T-helper 17 cell (primary cell): ENCODE measurements around the gene HNRNPAB. TPM values are rescaled to one million over a fixed set of nuclear protein-coding genes. Genes with fewer than 3 reads are reported as not detected.

Experiments
- ATAC-seq: fragments of 150-1000 bp; cut with Tn5 transposase; 2 replicates; pipeline ENCODE4 v1.10.0; 2021; ENCODE audit warnings: mild to moderate bottlenecking, moderate library complexity
- DNase-seq, 3 donors: peaks; one replicate each; pipeline versions ENCODE4 v3.0.0 to v3.0.0-alpha.2; 2020 to 2021
- H3K9me3 ChIP-seq: one replicate; pipeline ENCODE4 v1.7.0; 2013; ENCODE audit warnings: low read length, mild to moderate bottlenecking; ENCODE audit not compliant: control insufficient read depth, poor library complexity, severe bottlenecking
- H3K27ac Mint-ChIP-seq: one replicate; pipeline ENCODE4 v1.8.0; 2022; ENCODE audit warnings: mild to moderate bottlenecking, moderate library complexity, mixed read lengths
- H3K27me3 Mint-ChIP-seq: one replicate; pipeline ENCODE4 v1.8.0; 2022; ENCODE audit warnings: mixed read lengths
- H3K36me3 Mint-ChIP-seq: one replicate; pipeline ENCODE4 v1.8.0; 2022; ENCODE audit warnings: low read depth, mixed read lengths
- H3K4me1 Mint-ChIP-seq: one replicate; pipeline ENCODE4 v1.8.0; 2022; ENCODE audit warnings: mild to moderate bottlenecking, mixed read lengths
- H3K4me3 Mint-ChIP-seq: one replicate; pipeline ENCODE4 v1.8.0; 2022; ENCODE audit warnings: mild to moderate bottlenecking, moderate library complexity, mixed read lengths
- total RNA-seq, 4 donors: library from RNA in 2 of 4; stranded (reverse) in 2 of 4; gene quantifications; one replicate each; pipeline ENCODE4 v1.2.3 and lab custom pipeline; 2022 to 2026

Gene HNRNPAB
- total RNA-seq = 10 to 100 TPM; 89.5 to 90.5 TPM
- 95.4 to 105 reads per million in 2 donors for total RNA-seq (lab: John Stamatoyannopoulos, UW)

DNA sequence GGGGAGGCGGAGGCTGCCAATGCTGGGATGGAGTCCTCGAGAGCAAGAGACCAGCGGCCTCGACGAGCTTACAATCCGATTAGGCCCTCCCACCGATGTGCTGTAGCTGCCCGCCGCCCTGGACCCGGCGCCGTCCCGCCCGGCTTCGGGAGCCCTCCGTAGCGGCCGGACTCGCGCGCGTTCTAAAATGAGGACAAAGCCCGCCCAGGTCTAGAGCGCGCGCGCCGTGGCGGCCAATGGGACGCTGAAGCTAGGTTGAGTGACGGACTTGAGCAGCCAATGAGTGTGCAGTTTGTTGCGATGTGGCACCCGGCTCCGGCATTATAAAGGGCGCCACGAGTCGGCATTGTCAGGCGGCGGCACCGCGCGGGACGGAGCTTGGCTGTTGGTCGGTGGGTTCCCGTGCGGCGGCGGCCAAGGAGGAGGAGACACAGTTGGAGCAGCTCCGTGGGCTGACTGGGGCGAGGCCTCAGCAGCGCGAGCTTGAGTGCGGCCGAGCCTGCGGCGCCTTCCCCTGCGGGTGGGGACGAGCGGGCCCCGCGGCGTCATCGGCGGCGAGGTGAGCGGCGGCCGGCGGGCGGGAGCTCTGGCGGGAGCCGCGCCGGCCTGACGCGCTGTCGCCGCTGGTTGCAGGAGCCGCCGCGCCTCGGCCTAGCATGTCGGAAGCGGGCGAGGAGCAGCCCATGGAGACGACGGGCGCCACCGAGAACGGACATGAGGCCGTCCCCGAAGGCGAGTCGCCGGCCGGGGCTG, at the start of gene HNRNPAB:
Gene HNRNPAB (plus strand): TSS at position 352 of the 753 bp plus-strand sequence. CDS start 305 bp downstream, at position 657.
- ATAC-seq = peak; percentile 83
- Mint-ChIP-seq H3K36me3 (peaks cover 10% of the 10 kb centered on the region), H3K27me3 (no peaks in the 10 kb centered on the region), H3K4me1 (peaks cover 28% of the 10 kb centered on the region), H3K27ac (peak within 1 kb of the TSS; percentile 98), H3K4me3 (peak within 1 kb of the TSS; percentile 98)
- DNase-seq = peak; percentile 93 to 96 (median 94)
- no peaks in the 10 kb centered on the region for H3K9me3 ChIP-seq

DNA sequence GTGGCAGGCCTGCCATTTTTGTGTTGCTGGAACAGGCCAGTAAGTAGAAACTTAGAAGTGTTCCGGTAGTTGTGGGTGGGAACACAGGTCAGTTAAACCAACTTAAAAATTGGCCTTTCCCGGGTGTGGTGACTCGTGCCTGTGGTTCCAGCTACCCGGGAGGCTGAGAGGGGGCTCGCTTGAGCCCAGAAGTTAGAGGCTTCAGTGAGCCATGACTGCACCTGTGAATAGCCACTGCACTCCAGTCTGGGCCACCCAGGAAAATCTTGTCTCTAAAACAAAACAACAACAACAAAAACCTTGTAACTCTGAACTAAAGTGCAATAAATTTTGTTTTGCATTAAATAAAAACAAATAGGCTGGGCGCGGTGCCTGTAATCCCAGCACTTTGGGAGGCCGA, 49.3 kb upstream of the HNRNPAB start:
- H3K4me1 Mint-ChIP-seq = peaks cover 16% of the 10 kb centered on the region
- H3K36me3 Mint-ChIP-seq = no peaks in the 10 kb centered on the region
- no peak for DNase-seq
- no peaks in the 10 kb centered on the region for H3K27me3 Mint-ChIP-seq
- no peak overlapping the region for H3K4me3 Mint-ChIP-seq
- H3K9me3 ChIP-seq = no peaks in the 10 kb centered on the region
- no peak for ATAC-seq
- no peak overlapping the region for H3K27ac Mint-ChIP-seq

GRCh38 chr5:178160176-178160575, 44.2 kb upstream of the HNRNPAB start:
- Mint-ChIP-seq H3K4me3 (no peak overlapping the region), H3K4me1 (peaks cover 8% of the 10 kb centered on the region), H3K36me3 (no peaks in the 10 kb centered on the region), H3K27ac (no peak overlapping the region), H3K27me3 (peaks cover 22% of the 10 kb centered on the region)
- ATAC-seq (no peak), DNase-seq (no peak)
- no peaks in the 10 kb centered on the region for H3K9me3 ChIP-seq

DNA sequence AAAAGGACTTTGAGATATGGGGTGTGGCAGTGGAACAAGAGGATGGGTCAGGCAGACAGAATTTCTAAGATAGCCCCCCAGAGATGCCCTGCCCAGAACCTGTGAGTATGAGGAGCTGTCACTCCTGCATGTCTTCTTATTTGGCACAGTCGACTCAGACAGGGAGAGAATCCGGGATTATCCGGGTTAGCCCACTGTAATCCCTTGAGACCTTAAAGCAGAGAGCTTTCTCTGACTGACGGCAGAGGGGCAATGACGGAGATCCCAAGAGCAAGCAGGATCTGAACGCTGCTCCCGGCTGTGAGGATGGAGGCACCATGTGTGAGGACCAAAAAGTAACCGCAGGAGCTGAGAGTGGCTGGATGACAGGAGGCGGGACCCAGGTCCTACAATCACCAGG, 41.9 kb upstream of the HNRNPAB start:
- Mint-ChIP-seq H3K4me3 (no peak overlapping the region), H3K27me3 (peaks cover 22% of the 10 kb centered on the region), H3K36me3 (no peaks in the 10 kb centered on the region), H3K4me1 (peaks cover 10% of the 10 kb centered on the region), H3K27ac (peak overlapping the region; percentile 34)
- DNase-seq (no peak), ATAC-seq (no peak)
- H3K9me3 ChIP-seq = no peaks in the 10 kb centered on the region

- H3K27ac Mint-ChIP-seq = no peak overlapping the region
- peak; percentile 100 for ATAC-seq
- H3K4me3 Mint-ChIP-seq = peak overlapping the region; percentile 61
- H3K27me3 Mint-ChIP-seq = peaks cover 25% of the 10 kb centered on the region
- H3K4me1 Mint-ChIP-seq = peaks cover 10% of the 10 kb centered on the region
- peak; percentile 81 to 97 (median 83) for DNase-seq
- H3K9me3 ChIP-seq = no peaks in the 10 kb centered on the region
- H3K36me3 Mint-ChIP-seq = no peaks in the 10 kb centered on the region
These were observed 40.3 kb upstream of the HNRNPAB start for GRCh38 chr5:178163772-178164735.

DNA sequence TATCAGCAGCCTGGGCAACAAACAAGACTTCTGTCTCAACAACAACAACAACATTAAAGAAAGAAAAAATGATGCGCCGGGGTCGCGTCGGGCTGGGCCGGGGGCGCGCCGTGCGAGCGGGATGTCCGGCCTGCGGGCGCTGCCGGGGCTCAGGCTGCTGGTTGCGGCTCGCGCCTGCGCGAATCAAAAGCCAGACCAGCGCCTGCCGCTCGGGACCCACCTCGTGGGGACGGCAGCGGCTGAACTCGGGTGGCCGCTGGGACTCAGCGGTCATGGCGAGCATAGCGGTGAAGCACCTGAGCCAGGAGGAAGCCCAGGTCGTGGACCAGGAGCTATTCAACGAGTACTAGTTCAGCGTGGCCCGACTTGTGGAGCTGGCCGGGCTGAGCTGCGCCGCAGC, 38.8 kb upstream of the HNRNPAB start:
- Mint-ChIP-seq H3K27me3 (peaks cover 31% of the 10 kb centered on the region), H3K36me3 (no peaks in the 10 kb centered on the region), H3K4me3 (no peak overlapping the region), H3K27ac (no peak overlapping the region), H3K4me1 (peaks cover 10% of the 10 kb centered on the region)
- no peaks in the 10 kb centered on the region for H3K9me3 ChIP-seq
- DNase-seq (no peak), ATAC-seq (no peak)

DNA sequence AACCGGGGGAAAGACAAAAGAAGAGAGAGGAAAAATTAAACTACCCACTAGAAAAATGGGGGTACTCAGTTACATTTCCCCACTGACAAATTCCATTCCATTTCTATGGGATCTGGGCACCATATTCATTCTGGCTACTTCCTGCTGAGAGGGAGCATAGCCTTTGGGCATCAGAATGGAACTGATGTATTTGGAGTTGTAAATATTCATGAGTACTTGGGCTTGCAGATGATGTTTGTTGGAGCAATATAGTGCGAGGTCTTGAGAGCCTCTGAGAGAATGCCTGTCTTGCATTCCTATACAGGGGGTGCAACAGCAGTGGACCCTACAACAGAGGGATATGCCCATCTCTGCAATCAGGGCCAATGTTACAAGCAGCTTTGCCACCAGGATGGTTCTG, 33.9 kb upstream of the HNRNPAB start:
- no peak for DNase-seq
- H3K9me3 ChIP-seq = no peaks in the 10 kb centered on the region
- H3K4me3 Mint-ChIP-seq = no peak overlapping the region
- no peak for ATAC-seq
- H3K36me3 Mint-ChIP-seq = no peaks in the 10 kb centered on the region
- H3K27ac Mint-ChIP-seq = no peak overlapping the region
- peaks cover 2% of the 10 kb centered on the region for H3K4me1 Mint-ChIP-seq
- peaks cover 9% of the 10 kb centered on the region for H3K27me3 Mint-ChIP-seq

- no peaks in the 10 kb centered on the region for H3K9me3 ChIP-seq
- Mint-ChIP-seq H3K4me3 (no peak overlapping the region), H3K27me3 (peaks cover 15% of the 10 kb centered on the region), H3K36me3 (peaks cover 2% of the 10 kb centered on the region), H3K4me1 (no peaks in the 10 kb centered on the region), H3K27ac (no peak overlapping the region)
- DNase-seq (no peak), ATAC-seq (no peak)
These were observed 29.9 kb upstream of the HNRNPAB start for GRCh38 chr5:178174456-178174855.

DNA sequence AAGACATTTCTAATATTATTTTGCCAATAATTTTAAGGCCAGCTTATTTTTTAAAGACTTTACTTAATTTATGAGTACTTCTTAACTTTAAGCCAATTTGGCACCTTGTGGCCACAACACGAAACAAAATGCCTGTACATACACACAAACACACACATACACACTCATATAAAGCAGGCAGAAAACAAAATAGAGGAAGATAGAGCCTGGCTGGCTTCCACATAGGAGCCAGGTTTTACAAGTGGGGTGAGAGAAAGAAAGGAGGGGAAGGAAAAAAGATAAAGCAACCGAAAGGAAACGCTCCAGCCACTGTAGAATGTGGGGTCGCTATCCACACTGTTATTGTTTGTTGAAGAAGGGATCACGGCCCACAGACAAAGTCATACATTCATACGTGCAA, 27.5 kb upstream of the HNRNPAB start:
- Mint-ChIP-seq H3K27ac (no peak overlapping the region), H3K27me3 (peaks cover 27% of the 10 kb centered on the region), H3K36me3 (peaks cover 2% of the 10 kb centered on the region), H3K4me1 (no peaks in the 10 kb centered on the region), H3K4me3 (no peak overlapping the region)
- ATAC-seq = no peak
- DNase-seq = no peak
- H3K9me3 ChIP-seq = no peaks in the 10 kb centered on the region

DNA sequence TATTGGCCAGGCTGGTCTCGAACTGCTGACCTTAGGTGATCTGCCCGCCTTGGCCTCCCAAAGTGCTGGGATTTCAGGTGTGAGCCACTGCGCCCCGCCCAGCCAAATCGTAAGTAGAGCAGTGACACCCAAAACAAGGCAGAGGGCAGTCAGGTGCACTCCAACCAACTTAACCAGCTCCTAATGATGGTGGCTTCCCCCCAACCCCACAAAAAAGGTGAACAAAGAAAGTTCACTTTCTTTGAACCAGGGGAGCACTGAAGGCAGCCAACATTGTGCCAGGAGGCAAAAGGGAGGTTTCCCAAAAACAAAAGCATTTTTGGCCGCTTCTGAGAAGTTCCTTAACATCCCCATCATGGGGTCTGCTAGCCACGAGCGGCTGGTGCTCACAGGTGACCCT, 26.8 kb upstream of the HNRNPAB start:
- H3K36me3 Mint-ChIP-seq = peaks cover 2% of the 10 kb centered on the region
- H3K27me3 Mint-ChIP-seq = peaks cover 27% of the 10 kb centered on the region
- no peak for ATAC-seq
- no peak overlapping the region for H3K27ac Mint-ChIP-seq
- H3K4me1 Mint-ChIP-seq = peaks cover 3% of the 10 kb centered on the region
- no peak for DNase-seq
- no peak overlapping the region for H3K4me3 Mint-ChIP-seq
- H3K9me3 ChIP-seq = no peaks in the 10 kb centered on the region

- H3K27me3 Mint-ChIP-seq = peaks cover 27% of the 10 kb centered on the region
- H3K4me3 Mint-ChIP-seq = no peak overlapping the region
- H3K36me3 Mint-ChIP-seq = peaks cover 2% of the 10 kb centered on the region
- no peaks in the 10 kb centered on the region for H3K9me3 ChIP-seq
- ATAC-seq (no peak), DNase-seq (no peak)
- H3K4me1 Mint-ChIP-seq = peaks cover 3% of the 10 kb centered on the region
- no peak overlapping the region for H3K27ac Mint-ChIP-seq
These were observed 24.0 kb upstream of the HNRNPAB start for GRCh38 chr5:178180141-178180863.

- Mint-ChIP-seq H3K4me1 (peaks cover 3% of the 10 kb centered on the region), H3K4me3 (no peak overlapping the region), H3K27me3 (peaks cover 27% of the 10 kb centered on the region), H3K36me3 (peaks cover 2% of the 10 kb centered on the region), H3K27ac (no peak overlapping the region)
- ATAC-seq (no peak), DNase-seq (no peak)
- no peaks in the 10 kb centered on the region for H3K9me3 ChIP-seq
These were observed 22.0 kb upstream of the HNRNPAB start for GRCh38 chr5:178182158-178182876.
